ENCODE measurements around the gene C1orf21. TPM values are rescaled to one million over a fixed set of nuclear protein-coding genes. Genes with fewer than 3 reads are reported as not detected.

C1orf21 gene
- total and polyA plus RNA-seq, 2 donors (not counting 1 experiment from before 2014, with no cell fraction given), result under 0.01 to 0.32 TPM

DNA sequence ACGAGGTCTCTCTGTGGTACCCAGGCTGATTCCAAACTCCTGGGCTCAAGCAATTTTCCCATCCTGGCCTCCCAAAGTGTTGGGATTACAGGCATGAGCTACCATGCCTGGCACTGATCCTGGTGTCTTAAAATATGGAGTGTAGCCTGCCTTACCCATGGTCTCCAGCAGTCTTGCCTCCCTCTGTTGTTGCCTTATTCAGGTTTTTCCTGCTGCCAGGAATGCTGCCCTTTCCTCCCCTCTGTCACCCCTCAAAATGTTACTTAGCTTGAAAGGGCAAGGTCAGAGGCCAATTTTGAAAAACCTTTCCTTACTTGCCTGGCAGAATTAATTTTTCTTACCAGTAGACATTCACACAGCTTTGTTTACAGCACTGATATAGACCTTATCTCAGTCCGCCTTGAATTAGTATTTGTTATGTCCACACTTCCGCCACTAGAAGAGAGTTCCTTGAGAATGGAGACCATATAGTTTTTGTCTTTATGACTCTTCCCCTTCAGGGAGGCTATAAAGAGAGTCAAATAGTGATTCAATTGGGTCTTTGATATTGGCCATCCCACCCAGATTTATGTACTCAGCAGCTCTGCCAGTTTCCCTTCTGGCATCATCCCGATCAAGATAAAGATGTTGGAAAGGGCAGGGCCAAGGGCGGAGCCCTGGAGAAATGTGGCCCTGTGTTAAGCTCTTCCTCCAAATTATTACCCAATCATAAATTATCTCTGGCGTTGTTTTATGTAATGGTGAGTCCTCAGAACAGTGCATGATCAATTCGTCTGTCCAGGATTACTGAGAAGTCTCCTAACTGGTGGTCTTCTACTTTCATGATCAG, 38.8 kb downstream of the C1orf21 start:
- no peaks in the 10 kb centered on the region for H4K20me1 ChIP-seq (ENCODE audit: control insufficient read depth, insufficient read depth, low read length, poor library complexity, severe bottlenecking)
- no peak overlapping the region for H3K4me3 ChIP-seq (ENCODE audit: control extremely low read depth in 1 of 5, extremely low read depth in 1 of 5, insufficient read depth in 1 of 5, low read depth in 2 of 5, low read length in 4 of 5)
- no peaks in the 10 kb centered on the region for H3K9me3 Mint-ChIP-seq (ENCODE audit: insufficient read depth)
- H3K9me3 ChIP-seq (ENCODE audit: control extremely low read depth in 1 of 3, control insufficient read depth in 2 of 3, insufficient read depth in 1 of 3, low read length in 2 of 3), result no peaks in the 10 kb centered on the region
- H3K4me1 ChIP-seq (ENCODE audit: control insufficient read depth in 2 of 2, insufficient read depth in 2 of 2, low read length in 2 of 2), result no peaks in the 10 kb centered on the region
- no peak overlapping the region for H3K27ac Mint-ChIP-seq
- 100% methylated on average over 2 of the region's 7 CpGs for WGBS (ENCODE audit: insufficient coverage)
- no peaks in the 10 kb centered on the region for H3K4me1 Mint-ChIP-seq
- ChIA-PET CTCF (no interaction called here), POLR2A (no interaction called here)
- no peaks in the 10 kb centered on the region for H3K27me3 Mint-ChIP-seq
- no peak overlapping the region for H2AFZ ChIP-seq (ENCODE audit: insufficient read depth, low read depth, low read length, poor library complexity, severe bottlenecking)
- DNase-seq, result no peak
- no peak overlapping the region for H3K4me3 Mint-ChIP-seq
- H3K4me2 ChIP-seq (replicated peaks; ENCODE audit: low read depth, low read length, poor library complexity, severe bottlenecking), result no peak overlapping the region
- ATAC-seq (ENCODE audit: low read depth), result no peak
- H3K36me3 ChIP-seq (replicated peaks in 1 of 2; ENCODE audit: control extremely low read depth in 1 of 2, control insufficient read depth in 1 of 2, extremely low read depth in 1 of 2, insufficient read depth in 2 of 2, low read length in 1 of 2), result no peaks in the 10 kb centered on the region
- H3K79me2 ChIP-seq (ENCODE audit: control insufficient read depth, insufficient read depth, low read length), result no peaks in the 10 kb centered on the region
- intact Hi-C loops (cut with micrococcal nuclease), result no loop called here
- no peak overlapping the region for H3K27ac ChIP-seq (ENCODE audit: low read length in 2 of 2)
- no peaks in the 10 kb centered on the region for H3K27me3 ChIP-seq (replicated peaks in 1 of 4; ENCODE audit: control extremely low read depth in 1 of 4, control insufficient read depth in 3 of 4, insufficient read depth in 4 of 4, low read length in 3 of 4)
- no peak for TF ChIP-seq EZH2 (IDR thresholded peaks at IDR 0.05; ENCODE audit: borderline replicate concordance, insufficient read depth, low read depth, low read length, poor library complexity, severe bottlenecking)
- TF ChIP-seq, protein P1, sequence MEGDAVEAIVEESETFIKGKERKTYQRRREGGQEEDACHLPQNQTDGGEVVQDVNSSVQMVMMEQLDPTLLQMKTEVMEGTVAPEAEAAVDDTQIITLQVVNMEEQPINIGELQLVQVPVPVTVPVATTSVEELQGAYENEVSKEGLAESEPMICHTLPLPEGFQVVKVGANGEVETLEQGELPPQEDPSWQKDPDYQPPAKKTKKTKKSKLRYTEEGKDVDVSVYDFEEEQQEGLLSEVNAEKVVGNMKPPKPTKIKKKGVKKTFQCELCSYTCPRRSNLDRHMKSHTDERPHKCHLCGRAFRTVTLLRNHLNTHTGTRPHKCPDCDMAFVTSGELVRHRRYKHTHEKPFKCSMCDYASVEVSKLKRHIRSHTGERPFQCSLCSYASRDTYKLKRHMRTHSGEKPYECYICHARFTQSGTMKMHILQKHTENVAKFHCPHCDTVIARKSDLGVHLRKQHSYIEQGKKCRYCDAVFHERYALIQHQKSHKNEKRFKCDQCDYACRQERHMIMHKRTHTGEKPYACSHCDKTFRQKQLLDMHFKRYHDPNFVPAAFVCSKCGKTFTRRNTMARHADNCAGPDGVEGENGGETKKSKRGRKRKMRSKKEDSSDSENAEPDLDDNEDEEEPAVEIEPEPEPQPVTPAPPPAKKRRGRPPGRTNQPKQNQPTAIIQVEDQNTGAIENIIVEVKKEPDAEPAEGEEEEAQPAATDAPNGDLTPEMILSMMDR (IDR thresholded peaks at IDR 0.05), result no peak
- H3K9ac ChIP-seq (ENCODE audit: low read length), result no peak overlapping the region

DNA sequence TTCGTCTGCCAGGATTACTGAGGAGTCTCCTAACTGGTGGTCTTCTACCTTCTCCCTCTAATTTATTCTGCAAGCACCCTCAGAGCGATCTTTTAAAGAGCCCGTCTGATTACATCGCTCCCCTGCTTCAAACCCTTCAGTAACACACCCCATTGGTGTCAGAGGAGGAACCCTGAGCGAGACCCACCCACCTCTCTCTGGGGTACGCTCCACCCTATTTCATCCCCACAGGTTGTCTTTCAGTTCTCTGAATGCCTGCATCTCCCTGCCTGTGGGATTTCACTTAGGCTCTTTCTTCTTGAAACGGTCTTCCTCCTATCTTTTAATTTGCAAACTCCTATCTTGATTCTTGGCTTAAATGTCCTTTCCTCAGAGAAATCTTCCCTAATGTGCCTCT, 39.4 kb downstream of the C1orf21 start:
- Histone ChIP-seq H3K9me3 (ENCODE audit: control extremely low read depth in 1 of 3, control insufficient read depth in 2 of 3, insufficient read depth in 1 of 3, low read length in 2 of 3) (no peaks in the 10 kb centered on the region), H3K4me2 (replicated peaks; ENCODE audit: low read depth, low read length, poor library complexity, severe bottlenecking) (no peak overlapping the region), H3K4me3 (ENCODE audit: control extremely low read depth in 1 of 5, extremely low read depth in 1 of 5, insufficient read depth in 1 of 5, low read depth in 2 of 5, low read length in 4 of 5) (no peak overlapping the region), H3K27ac (ENCODE audit: low read length in 2 of 2) (no peak overlapping the region), H3K27me3 (replicated peaks in 1 of 4; ENCODE audit: control extremely low read depth in 1 of 4, control insufficient read depth in 3 of 4, insufficient read depth in 4 of 4, low read length in 3 of 4) (no peaks in the 10 kb centered on the region), H2AFZ (ENCODE audit: insufficient read depth, low read depth, low read length, poor library complexity, severe bottlenecking) (no peak overlapping the region), H3K4me1 (ENCODE audit: control insufficient read depth in 2 of 2, insufficient read depth in 2 of 2, low read length in 2 of 2) (no peaks in the 10 kb centered on the region), H3K9ac (ENCODE audit: low read length) (no peak overlapping the region), H4K20me1 (ENCODE audit: control insufficient read depth, insufficient read depth, low read length, poor library complexity, severe bottlenecking) (no peaks in the 10 kb centered on the region), H3K79me2 (ENCODE audit: control insufficient read depth, insufficient read depth, low read length) (no peaks in the 10 kb centered on the region), H3K36me3 (replicated peaks in 1 of 2; ENCODE audit: control extremely low read depth in 1 of 2, control insufficient read depth in 1 of 2, extremely low read depth in 1 of 2, insufficient read depth in 2 of 2, low read length in 1 of 2) (no peaks in the 10 kb centered on the region)
- TF ChIP-seq, protein P1 (IDR thresholded peaks at IDR 0.05), result no peak
- no peak for TF ChIP-seq EZH2 (IDR thresholded peaks at IDR 0.05; ENCODE audit: borderline replicate concordance, insufficient read depth, low read depth, low read length, poor library complexity, severe bottlenecking)
- no peak overlapping the region for H3K27ac Mint-ChIP-seq
- intact Hi-C loops (cut with micrococcal nuclease), result no loop called here
- WGBS (ENCODE audit: insufficient coverage), result 100% methylated on average over 7 of the region's 7 CpGs
- H3K27me3 Mint-ChIP-seq, result no peaks in the 10 kb centered on the region
- POLR2A ChIA-PET, result no interaction called here
- no peaks in the 10 kb centered on the region for H3K9me3 Mint-ChIP-seq (ENCODE audit: insufficient read depth)
- no peak for ATAC-seq (ENCODE audit: low read depth)
- CTCF ChIA-PET, result no interaction called here
- no peaks in the 10 kb centered on the region for H3K4me1 Mint-ChIP-seq
- DNase-seq, result no peak
- H3K4me3 Mint-ChIP-seq, result no peak overlapping the region
